GM13976 (cell line): Measurements from ENCODE around the gene BACH2.

ENCODE experiments used
- DNase-seq: peaks from one replicate; pipeline ENCODE4 v3.0.0; 2012; ENCODE audit warnings: low spot score
- in situ Hi-C: fragments of 300-500 bp; cut with MboI; formaldehyde crosslinking; loops from one replicate; pipeline ENCODE4 v1.12.0; 2022; ENCODE audit warnings: low sequenced_read_pairs, mixed read lengths, inconsistent platforms; ENCODE audit not compliant: unreplicated experiment
- TF ChIP-seq, protein P1 (sequence below): IDR thresholded peaks from 2 replicates; pipeline ENCODE4 v1.5.1; 2012; ENCODE audit warnings: borderline replicate concordance, mild to moderate bottlenecking; ENCODE audit not compliant: insufficient read depth; ENCODE audit errors: extremely low read depth, missing control alignments, control extremely low read depth

The BACH2 gene

GRCh38 chr6:89993411-89993810, 303.2 kb downstream of the BACH2 start:
- TF ChIP-seq, protein P1, sequence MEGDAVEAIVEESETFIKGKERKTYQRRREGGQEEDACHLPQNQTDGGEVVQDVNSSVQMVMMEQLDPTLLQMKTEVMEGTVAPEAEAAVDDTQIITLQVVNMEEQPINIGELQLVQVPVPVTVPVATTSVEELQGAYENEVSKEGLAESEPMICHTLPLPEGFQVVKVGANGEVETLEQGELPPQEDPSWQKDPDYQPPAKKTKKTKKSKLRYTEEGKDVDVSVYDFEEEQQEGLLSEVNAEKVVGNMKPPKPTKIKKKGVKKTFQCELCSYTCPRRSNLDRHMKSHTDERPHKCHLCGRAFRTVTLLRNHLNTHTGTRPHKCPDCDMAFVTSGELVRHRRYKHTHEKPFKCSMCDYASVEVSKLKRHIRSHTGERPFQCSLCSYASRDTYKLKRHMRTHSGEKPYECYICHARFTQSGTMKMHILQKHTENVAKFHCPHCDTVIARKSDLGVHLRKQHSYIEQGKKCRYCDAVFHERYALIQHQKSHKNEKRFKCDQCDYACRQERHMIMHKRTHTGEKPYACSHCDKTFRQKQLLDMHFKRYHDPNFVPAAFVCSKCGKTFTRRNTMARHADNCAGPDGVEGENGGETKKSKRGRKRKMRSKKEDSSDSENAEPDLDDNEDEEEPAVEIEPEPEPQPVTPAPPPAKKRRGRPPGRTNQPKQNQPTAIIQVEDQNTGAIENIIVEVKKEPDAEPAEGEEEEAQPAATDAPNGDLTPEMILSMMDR: no peak
- in situ Hi-C loops: no loop called here
- DNase-seq: no peak

GRCh38 chr6:89992818-89993217, 303.8 kb downstream of the BACH2 start:
- no peak for DNase-seq
- in situ Hi-C loops: no loop called here
- TF ChIP-seq, protein P1: no peak

- in situ Hi-C loops: no loop called here
- DNase-seq: no peak
- TF ChIP-seq, protein P1: no peak
Observed at GRCh38 chr6:89989742-89990141, 306.9 kb downstream of the BACH2 start.

- TF ChIP-seq, protein P1: no peak
- no peak for DNase-seq
- in situ Hi-C loops: no loop called here
Observed at GRCh38 chr6:89987830-89988229, 308.8 kb downstream of the BACH2 start.

GRCh38 chr6:89987140-89987539, 309.5 kb downstream of the BACH2 start:
- TF ChIP-seq, protein P1: no peak
- in situ Hi-C loops: no loop called here
- no peak for DNase-seq

DNA sequence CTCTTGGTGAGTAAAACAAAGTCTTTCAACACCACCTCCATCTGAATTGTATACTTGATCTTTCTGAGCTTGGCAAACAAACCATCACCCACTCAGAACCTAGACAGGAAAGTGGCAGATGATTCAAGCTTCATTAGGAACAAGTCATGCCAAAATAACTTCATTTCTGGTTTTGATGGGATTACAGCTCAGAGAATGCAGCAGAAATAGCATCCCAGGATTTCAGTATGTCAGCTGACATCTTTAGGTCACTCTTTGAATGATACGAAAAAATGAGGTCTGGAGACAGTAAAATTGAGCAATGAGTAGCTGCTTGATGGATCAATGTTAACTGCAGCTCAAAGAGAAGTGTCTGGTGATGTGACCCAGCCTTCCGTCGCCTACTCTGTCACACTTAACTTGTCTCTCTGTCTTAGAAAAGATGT, 310.0 kb downstream of the BACH2 start:
- TF ChIP-seq, protein P1: no peak
- in situ Hi-C loops: no loop called here
- no peak for DNase-seq
